Measurements from ENCODE around the gene MEGF10.
"Not testable (repeated sequence)": the region's sequence is repeated elsewhere in the genome, so short reads cannot be mapped to it uniquely, and the experiment has no call there.

MEGF10 gene

DNA sequence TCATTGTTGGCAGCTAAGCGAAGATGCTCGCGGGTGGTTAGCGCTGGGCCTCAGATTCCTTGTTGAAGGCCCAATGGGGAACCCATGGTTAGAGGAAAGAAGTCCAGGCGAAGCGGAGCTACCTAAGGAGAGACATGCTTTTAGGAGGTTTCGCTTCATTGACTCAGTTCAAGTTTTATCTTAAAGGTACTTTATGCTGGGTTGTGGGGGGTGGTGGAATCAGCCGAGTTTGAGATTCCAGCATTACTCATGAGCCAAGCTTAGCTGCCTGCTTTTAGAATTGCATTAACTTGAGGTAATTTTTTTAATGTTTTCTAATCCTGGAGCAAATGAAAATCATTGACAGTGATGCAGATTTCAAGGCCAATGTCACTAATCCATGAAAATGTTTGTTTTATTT lies 16.1 kb downstream of the MEGF10 start:
- no peak for DNase-seq (ENCODE audit: low spot score)
- ChIA-PET CTCF (no interaction called here), POLR2A (ENCODE audit: low non-redundant PET) (no interaction called here)
- TF ChIP-seq, protein P1, sequence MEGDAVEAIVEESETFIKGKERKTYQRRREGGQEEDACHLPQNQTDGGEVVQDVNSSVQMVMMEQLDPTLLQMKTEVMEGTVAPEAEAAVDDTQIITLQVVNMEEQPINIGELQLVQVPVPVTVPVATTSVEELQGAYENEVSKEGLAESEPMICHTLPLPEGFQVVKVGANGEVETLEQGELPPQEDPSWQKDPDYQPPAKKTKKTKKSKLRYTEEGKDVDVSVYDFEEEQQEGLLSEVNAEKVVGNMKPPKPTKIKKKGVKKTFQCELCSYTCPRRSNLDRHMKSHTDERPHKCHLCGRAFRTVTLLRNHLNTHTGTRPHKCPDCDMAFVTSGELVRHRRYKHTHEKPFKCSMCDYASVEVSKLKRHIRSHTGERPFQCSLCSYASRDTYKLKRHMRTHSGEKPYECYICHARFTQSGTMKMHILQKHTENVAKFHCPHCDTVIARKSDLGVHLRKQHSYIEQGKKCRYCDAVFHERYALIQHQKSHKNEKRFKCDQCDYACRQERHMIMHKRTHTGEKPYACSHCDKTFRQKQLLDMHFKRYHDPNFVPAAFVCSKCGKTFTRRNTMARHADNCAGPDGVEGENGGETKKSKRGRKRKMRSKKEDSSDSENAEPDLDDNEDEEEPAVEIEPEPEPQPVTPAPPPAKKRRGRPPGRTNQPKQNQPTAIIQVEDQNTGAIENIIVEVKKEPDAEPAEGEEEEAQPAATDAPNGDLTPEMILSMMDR (conservative IDR thresholded peaks at IDR 0.05; ENCODE audit: low read depth): no peak
- no peak overlapping the region for H3K27ac ChIP-seq

DNA sequence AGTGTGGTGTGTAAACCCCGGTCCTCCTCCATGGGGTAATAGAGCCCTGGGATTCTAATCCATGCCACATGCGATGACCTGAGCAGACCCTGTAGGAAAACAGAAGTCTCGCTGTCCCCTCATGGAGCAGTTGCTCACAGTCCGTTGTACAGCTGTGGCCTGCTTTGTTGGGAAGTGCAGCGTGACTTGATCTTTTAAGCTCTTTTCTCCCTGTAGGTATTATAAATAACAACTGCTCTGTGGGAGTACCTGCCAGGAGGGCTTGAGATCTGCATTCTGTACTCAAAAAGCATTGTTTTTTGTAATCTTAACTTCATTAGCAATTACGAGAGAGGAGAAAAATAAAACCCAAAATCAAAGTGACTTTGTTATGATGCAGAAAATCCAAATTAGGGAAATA lies 17.3 kb downstream of the MEGF10 start:
- POLR2A ChIA-PET (ENCODE audit: low non-redundant PET): no interaction called here
- no peak overlapping the region for H3K27ac ChIP-seq
- TF ChIP-seq, protein P1 (conservative IDR thresholded peaks at IDR 0.05; ENCODE audit: low read depth): no peak
- CTCF ChIA-PET: no interaction called here
- no peak for DNase-seq (ENCODE audit: low spot score)

DNA sequence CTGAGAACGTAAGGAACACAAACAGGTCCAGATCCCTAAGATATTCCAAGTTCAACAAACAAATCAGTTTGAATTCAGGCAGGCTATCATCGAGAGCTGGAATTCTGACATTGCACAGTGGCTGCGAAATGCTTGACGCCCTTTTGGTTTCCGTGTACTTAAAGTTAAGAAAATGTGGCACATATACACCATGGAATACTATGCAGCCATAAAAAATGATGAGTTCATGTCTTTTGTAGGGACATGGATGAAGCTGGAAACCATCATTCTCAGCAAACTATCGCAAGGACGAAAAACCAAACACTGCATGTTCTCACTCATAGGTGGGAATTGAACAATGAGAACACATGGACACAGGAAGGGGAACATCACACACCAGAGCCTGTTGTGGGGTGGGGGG lies 17.7 kb downstream of the MEGF10 start:
- CTCF ChIA-PET; POLR2A ChIA-PET (ENCODE audit: low non-redundant PET); DNase-seq (ENCODE audit: low spot score); H3K27ac ChIP-seq: not testable (repeated sequence)

- no peak for DNase-seq (ENCODE audit: low spot score)
- TF ChIP-seq, protein P1 (conservative IDR thresholded peaks at IDR 0.05; ENCODE audit: low read depth): no peak
- ChIA-PET POLR2A (ENCODE audit: low non-redundant PET) (interaction anchor here (0.6 kb wide), 1 partner anchor 116 kb away, joined by 3 read pairs; no protein-coding TSS in a partner anchor), CTCF (no interaction called here)
- no peak overlapping the region for H3K27ac ChIP-seq
These were observed 18.3 kb downstream of the MEGF10 start for GRCh38 chr5:127308945-127309344.

GRCh38 chr5:127311349-127311748 lies 20.8 kb downstream of the MEGF10 start:
- POLR2A ChIA-PET (ENCODE audit: low non-redundant PET): no interaction called here
- DNase-seq (ENCODE audit: low spot score): no peak
- CTCF ChIA-PET: interaction anchor here (0.7 kb wide), 1 partner anchor 167 kb away, joined by 3 read pairs; no protein-coding TSS in a partner anchor
- TF ChIP-seq, protein P1 (conservative IDR thresholded peaks at IDR 0.05; ENCODE audit: low read depth): no peak
- H3K27ac ChIP-seq: no peak overlapping the region

GRCh38 chr5:127311781-127312525 lies 21.4 kb downstream of the MEGF10 start:
- ChIA-PET POLR2A (ENCODE audit: low non-redundant PET) (no interaction called here), CTCF (interaction anchor here (0.7 to 0.9 kb wide), 2 partner anchors 167 to 281 kb away, joined by 3 read pairs; partner anchors contain the start of gene MARCHF3)
- no peak for DNase-seq (ENCODE audit: low spot score)
- TF ChIP-seq, protein P1 (conservative IDR thresholded peaks at IDR 0.05; ENCODE audit: low read depth): no peak
- H3K27ac ChIP-seq: no peak overlapping the region

- POLR2A ChIA-PET (ENCODE audit: low non-redundant PET): no interaction called here
- CTCF ChIA-PET: interaction anchor here (0.6 to 1.2 kb wide), 9 partner anchors 11 to 638 kb away, joined by 3 to 6 read pairs (median 4); no protein-coding TSS in a partner anchor
- DNase-seq (ENCODE audit: low spot score): no peak
- TF ChIP-seq, protein P1 (conservative IDR thresholded peaks at IDR 0.05; ENCODE audit: low read depth): no peak
- H3K27ac ChIP-seq: no peak overlapping the region
These were observed 22.8 kb downstream of the MEGF10 start for GRCh38 chr5:127313379-127313778.
